Measurements from ENCODE around the gene KIAA1549. TPM values are rescaled to one million over a fixed set of nuclear protein-coding genes. Genes with fewer than 3 reads are reported as not detected.

KIAA1549 gene
- total RNA-seq, 3 donors from 2014 or later (not counting 1 experiment from before 2014, with no cell fraction given) = 0.08 to 0.09 (median 0.09) TPM

DNA sequence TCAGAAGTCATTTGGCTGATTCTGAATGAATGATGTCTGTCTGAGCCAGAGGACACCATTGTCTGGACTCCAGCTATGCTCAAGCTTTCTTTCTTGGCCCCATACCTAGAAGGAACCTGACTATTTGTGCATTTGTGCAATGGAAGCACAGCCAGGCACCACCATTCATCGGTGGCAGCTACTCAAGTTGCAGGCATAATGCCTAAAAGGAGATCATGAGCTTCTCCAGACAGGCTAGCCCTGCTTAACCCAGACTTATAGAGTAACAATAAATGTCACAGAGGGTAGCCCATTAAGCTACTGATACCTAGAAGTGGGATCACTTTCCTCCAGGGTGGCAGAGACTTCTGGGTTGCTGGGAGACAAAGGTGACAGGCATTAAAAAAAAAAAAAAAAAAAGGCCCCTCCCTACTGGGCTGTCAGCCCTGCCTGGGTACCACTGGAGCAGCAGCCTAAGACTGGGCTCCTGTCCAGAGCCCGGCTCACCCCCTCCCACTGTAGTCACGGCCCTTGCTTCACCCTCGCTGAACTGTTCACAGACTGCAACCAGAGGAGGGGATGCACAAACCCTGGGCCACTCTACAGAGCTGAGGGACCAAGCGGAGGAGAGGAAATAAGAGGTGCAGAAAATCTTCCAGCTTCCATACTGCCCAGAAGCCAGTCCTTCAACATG is 107.8 kb downstream of the KIAA1549 start:
- H3K27ac Mint-ChIP-seq = no peak overlapping the region
- no peaks in the 10 kb centered on the region for H3K9me3 Mint-ChIP-seq
- H3K9me3 ChIP-seq (ENCODE audit: control insufficient read depth, insufficient read depth, low read length) = no peaks in the 10 kb centered on the region
- H3K27me3 ChIP-seq (ENCODE audit: control insufficient read depth, insufficient read depth, low read length) = no peaks in the 10 kb centered on the region
- peaks cover 9 to 14% of the 10 kb centered on the region in 2 donors for H3K4me1 Mint-ChIP-seq
- peaks cover 12% of the 10 kb centered on the region for H3K4me1 ChIP-seq (ENCODE audit: control insufficient read depth, insufficient read depth, low read length)
- WGBS (ENCODE audit: insufficient coverage) = 91% methylated on average over 4 of the region's 5 CpGs
- H3K36me3 ChIP-seq (ENCODE audit: control insufficient read depth, insufficient read depth, low read length) = no peaks in the 10 kb centered on the region
- no peak overlapping the region for H3K27ac ChIP-seq (ENCODE audit: low read length)
- H3K27me3 Mint-ChIP-seq (ENCODE audit: low read depth in 2 of 2) = peaks cover 0 to 2% of the 10 kb centered on the region in 2 donors
- H3K4me3 Mint-ChIP-seq = no peak overlapping the region
- DNase-seq (no peak), ATAC-seq (no peak)
- intact Hi-C loops (cut with micrococcal nuclease) = no loop called here
- TF ChIP-seq, protein P1, sequence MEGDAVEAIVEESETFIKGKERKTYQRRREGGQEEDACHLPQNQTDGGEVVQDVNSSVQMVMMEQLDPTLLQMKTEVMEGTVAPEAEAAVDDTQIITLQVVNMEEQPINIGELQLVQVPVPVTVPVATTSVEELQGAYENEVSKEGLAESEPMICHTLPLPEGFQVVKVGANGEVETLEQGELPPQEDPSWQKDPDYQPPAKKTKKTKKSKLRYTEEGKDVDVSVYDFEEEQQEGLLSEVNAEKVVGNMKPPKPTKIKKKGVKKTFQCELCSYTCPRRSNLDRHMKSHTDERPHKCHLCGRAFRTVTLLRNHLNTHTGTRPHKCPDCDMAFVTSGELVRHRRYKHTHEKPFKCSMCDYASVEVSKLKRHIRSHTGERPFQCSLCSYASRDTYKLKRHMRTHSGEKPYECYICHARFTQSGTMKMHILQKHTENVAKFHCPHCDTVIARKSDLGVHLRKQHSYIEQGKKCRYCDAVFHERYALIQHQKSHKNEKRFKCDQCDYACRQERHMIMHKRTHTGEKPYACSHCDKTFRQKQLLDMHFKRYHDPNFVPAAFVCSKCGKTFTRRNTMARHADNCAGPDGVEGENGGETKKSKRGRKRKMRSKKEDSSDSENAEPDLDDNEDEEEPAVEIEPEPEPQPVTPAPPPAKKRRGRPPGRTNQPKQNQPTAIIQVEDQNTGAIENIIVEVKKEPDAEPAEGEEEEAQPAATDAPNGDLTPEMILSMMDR (IDR thresholded peaks at IDR 0.05) = no peak
- H3K4me3 ChIP-seq (ENCODE audit: low read length) = no peak overlapping the region
- H3K36me3 Mint-ChIP-seq = no peaks in the 10 kb centered on the region

DNA sequence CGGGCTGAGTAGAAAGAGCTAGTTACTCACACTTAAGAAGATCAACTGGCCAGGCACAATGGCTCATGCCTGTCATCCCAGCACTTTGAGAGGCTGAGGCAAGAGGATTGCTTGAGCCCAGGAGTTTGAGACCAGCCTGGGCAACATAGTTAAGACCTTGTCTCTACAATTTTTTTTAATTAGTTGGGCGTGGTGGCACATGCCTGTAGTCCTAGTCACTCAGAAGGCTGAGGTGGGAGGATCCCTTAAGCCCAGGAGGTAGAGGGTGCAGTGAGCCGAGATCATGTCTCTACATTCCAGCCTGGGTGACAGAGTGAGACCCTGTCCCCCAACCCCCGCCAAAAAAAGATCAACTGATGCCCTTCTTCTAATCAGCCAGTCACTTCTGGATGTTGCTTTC is 108.6 kb downstream of the KIAA1549 start:
- Mint-ChIP-seq H3K9me3 (no peaks in the 10 kb centered on the region), H3K36me3 (no peaks in the 10 kb centered on the region), H3K27ac (no peak overlapping the region), H3K4me1 (peaks cover 9 to 14% of the 10 kb centered on the region in 2 donors), H3K27me3 (ENCODE audit: low read depth in 2 of 2) (peaks cover 0 to 2% of the 10 kb centered on the region in 2 donors), H3K4me3 (no peak overlapping the region)
- ATAC-seq (no peak), DNase-seq (no peak)
- Histone ChIP-seq H3K27me3 (ENCODE audit: control insufficient read depth, insufficient read depth, low read length) (no peaks in the 10 kb centered on the region), H3K27ac (ENCODE audit: low read length) (no peak overlapping the region), H3K4me3 (ENCODE audit: low read length) (no peak overlapping the region), H3K4me1 (ENCODE audit: control insufficient read depth, insufficient read depth, low read length) (peaks cover 12% of the 10 kb centered on the region), H3K9me3 (ENCODE audit: control insufficient read depth, insufficient read depth, low read length) (no peaks in the 10 kb centered on the region), H3K36me3 (ENCODE audit: control insufficient read depth, insufficient read depth, low read length) (no peaks in the 10 kb centered on the region)
- 96% methylated on average over 4 of the region's 4 CpGs for WGBS (ENCODE audit: insufficient coverage)
- TF ChIP-seq, protein P1 (IDR thresholded peaks at IDR 0.05) = no peak
- intact Hi-C loops (cut with micrococcal nuclease) = no loop called here

DNA sequence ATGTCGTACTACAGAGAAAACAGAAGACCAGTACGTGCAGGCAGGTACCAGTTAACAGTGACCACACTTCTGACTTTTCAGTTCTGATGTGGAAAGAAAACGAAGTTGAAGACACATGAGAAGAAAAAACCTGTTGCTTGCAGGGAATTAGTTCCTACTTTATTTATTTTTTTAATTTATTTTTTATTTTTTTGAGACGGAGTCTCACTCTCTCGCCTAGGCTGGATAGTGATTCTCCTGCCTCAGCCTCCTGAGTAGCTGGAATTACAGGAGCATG is 109.4 kb downstream of the KIAA1549 start:
- intact Hi-C loops (cut with micrococcal nuclease) = no loop called here
- no peaks in the 10 kb centered on the region for H3K36me3 ChIP-seq (ENCODE audit: control insufficient read depth, insufficient read depth, low read length)
- no peak overlapping the region for H3K27ac Mint-ChIP-seq
- H3K4me1 Mint-ChIP-seq = peaks cover 9 to 14% of the 10 kb centered on the region in 2 donors
- H3K4me3 ChIP-seq (ENCODE audit: low read length) = no peak overlapping the region
- no peak for ATAC-seq
- H3K27me3 ChIP-seq (ENCODE audit: control insufficient read depth, insufficient read depth, low read length) = no peaks in the 10 kb centered on the region
- TF ChIP-seq, protein P1 (IDR thresholded peaks at IDR 0.05) = no peak
- H3K4me3 Mint-ChIP-seq = no peak overlapping the region
- H3K4me1 ChIP-seq (ENCODE audit: control insufficient read depth, insufficient read depth, low read length) = peaks cover 12% of the 10 kb centered on the region
- H3K27me3 Mint-ChIP-seq (ENCODE audit: low read depth in 2 of 2) = peaks cover 0 to 2% of the 10 kb centered on the region in 2 donors
- no peak for DNase-seq
- H3K27ac ChIP-seq (ENCODE audit: low read length) = no peak overlapping the region
- no peaks in the 10 kb centered on the region for H3K9me3 Mint-ChIP-seq
- 86% methylated on average over 4 of the region's 5 CpGs for WGBS (ENCODE audit: insufficient coverage)
- H3K36me3 Mint-ChIP-seq = no peaks in the 10 kb centered on the region
- H3K9me3 ChIP-seq (ENCODE audit: control insufficient read depth, insufficient read depth, low read length) = no peaks in the 10 kb centered on the region

Data from natural killer cell (primary cell).